ENCODE measurements around the gene PAOX. TPM values are rescaled to one million over a fixed set of nuclear protein-coding genes. Genes with fewer than 3 reads are reported as not detected.

The PAOX gene
- total RNA-seq (ENCODE audit: low replicate concordance), result 6.9 and 8.2 TPM in 2 replicates
- long read RNA-seq, partial matches to known transcripts, result 0 of 1 reads
- long read RNA-seq, other reads (novel, unspliced or antisense), result 1 of 1 reads

DNA sequence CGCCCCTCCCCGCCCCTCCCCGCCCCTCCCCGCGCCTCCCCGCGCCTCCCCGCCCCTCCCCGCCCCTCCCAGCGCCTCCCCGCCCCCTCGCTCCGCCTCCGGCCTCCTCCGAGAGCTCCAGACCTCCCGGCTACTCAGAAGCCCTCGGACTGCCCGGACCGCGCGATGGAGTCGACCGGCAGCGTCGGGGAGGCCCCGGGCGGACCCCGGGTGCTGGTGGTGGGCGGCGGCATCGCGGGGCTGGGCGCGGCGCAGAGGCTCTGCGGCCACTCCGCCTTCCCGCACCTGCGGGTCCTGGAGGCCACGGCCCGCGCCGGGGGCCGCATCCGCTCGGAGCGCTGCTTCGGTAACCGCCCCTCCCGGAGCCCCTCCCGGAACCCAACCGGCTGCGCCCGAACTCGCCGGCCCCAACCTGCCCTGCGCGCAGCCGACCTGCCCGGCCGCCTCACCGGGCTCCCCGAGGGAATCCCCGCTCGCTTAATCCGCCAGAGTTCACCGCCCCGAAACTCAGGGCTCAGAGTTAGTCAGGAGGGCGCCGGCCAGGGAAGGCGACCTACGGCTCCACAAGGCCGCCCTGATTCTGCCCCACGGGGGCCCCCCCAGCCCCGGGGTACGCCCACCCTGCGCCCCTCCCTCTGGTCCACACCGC, at the start of gene PAOX:
PAOX (plus strand) TSS at position 111 of the 649 bp plus-strand sequence; CDS start at position 166, 55 bp downstream.
- H3K4me1 Mint-ChIP-seq (ENCODE audit: unreplicated experiment), result peaks cover 5% of the 10 kb centered on the region
- peak within 1 kb of the TSS; percentile 85 for H3K4me3 Mint-ChIP-seq
- TF ChIP-seq, protein P1, sequence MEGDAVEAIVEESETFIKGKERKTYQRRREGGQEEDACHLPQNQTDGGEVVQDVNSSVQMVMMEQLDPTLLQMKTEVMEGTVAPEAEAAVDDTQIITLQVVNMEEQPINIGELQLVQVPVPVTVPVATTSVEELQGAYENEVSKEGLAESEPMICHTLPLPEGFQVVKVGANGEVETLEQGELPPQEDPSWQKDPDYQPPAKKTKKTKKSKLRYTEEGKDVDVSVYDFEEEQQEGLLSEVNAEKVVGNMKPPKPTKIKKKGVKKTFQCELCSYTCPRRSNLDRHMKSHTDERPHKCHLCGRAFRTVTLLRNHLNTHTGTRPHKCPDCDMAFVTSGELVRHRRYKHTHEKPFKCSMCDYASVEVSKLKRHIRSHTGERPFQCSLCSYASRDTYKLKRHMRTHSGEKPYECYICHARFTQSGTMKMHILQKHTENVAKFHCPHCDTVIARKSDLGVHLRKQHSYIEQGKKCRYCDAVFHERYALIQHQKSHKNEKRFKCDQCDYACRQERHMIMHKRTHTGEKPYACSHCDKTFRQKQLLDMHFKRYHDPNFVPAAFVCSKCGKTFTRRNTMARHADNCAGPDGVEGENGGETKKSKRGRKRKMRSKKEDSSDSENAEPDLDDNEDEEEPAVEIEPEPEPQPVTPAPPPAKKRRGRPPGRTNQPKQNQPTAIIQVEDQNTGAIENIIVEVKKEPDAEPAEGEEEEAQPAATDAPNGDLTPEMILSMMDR (conservative IDR thresholded peaks at IDR 0.05), result no peak
- no peaks in the 10 kb centered on the region for H3K9me3 Mint-ChIP-seq
- no peaks in the 10 kb centered on the region for H3K27me3 Mint-ChIP-seq
- H3K27ac Mint-ChIP-seq, result peak within 1 kb of the TSS; percentile 50
- H3K36me3 Mint-ChIP-seq, result no peaks in the 10 kb centered on the region
- DNase-seq (ENCODE audit: extremely low spot score, unreplicated experiment), result no peak

DNA sequence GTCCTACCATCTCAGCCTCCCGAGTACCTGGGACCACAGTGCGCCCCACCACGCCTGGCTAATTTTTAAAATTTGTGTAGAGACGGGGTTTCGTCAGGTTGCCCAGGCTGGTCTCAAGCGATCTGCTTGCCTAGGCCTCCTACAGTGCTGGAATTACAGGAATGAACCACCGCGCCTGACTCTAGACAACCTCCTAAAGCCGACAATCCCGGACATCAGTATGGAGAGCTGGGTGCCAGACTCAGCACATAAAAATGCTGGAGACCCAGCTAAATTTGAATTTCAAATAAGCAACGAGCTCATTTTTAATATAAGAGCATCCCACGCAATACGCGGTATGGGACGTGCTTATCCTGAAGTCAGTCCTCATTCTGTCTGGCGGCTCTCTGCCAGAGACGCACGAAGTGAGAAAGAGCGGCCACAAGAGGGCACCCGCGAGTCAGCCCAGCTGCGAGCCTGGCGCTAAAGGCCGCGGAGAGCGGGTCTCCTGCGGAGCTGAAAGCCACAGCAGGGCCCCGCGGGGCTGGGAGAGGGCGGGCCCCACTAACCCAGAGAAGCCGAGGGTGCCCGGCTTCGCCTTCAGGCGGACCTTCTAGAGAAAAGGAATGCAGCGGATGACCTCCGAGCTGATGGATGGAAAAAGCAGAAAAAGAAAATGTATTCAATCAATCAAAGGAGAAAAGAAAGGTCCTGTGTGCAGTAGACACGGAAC, 49.4 kb upstream of the PAOX start:
- H3K36me3 Mint-ChIP-seq, result no peaks in the 10 kb centered on the region
- peak; percentile 92 for DNase-seq (ENCODE audit: extremely low spot score, unreplicated experiment)
- peak overlapping the region; percentile 18 for H3K27ac Mint-ChIP-seq
- H3K27me3 Mint-ChIP-seq, result peaks cover 66% of the 10 kb centered on the region
- peak overlapping the region; percentile 65 for H3K4me3 Mint-ChIP-seq
- peaks cover 10% of the 10 kb centered on the region for H3K4me1 Mint-ChIP-seq (ENCODE audit: unreplicated experiment)
- peaks cover 5% of the 10 kb centered on the region for H3K9me3 Mint-ChIP-seq
- TF ChIP-seq, protein P1 (conservative IDR thresholded peaks at IDR 0.05), result peak; percentile 99

- no peak for DNase-seq (ENCODE audit: extremely low spot score, unreplicated experiment)
- H3K4me1 Mint-ChIP-seq (ENCODE audit: unreplicated experiment), result peaks cover 6% of the 10 kb centered on the region
- H3K27me3 Mint-ChIP-seq, result peaks cover 53% of the 10 kb centered on the region
- H3K27ac Mint-ChIP-seq, result no peak overlapping the region
- no peaks in the 10 kb centered on the region for H3K36me3 Mint-ChIP-seq
- H3K9me3 Mint-ChIP-seq, result peaks cover 5% of the 10 kb centered on the region
- TF ChIP-seq, protein P1 (conservative IDR thresholded peaks at IDR 0.05), result no peak
- no peak overlapping the region for H3K4me3 Mint-ChIP-seq
Observed at GRCh38 chr10:133332936-133333699, 45.9 kb upstream of the PAOX start.

- TF ChIP-seq, protein P1 (conservative IDR thresholded peaks at IDR 0.05), result no peak
- peak; percentile 73 for DNase-seq (ENCODE audit: extremely low spot score, unreplicated experiment)
- Mint-ChIP-seq H3K4me3 (peak overlapping the region; percentile 80), H3K4me1 (ENCODE audit: unreplicated experiment) (peaks cover under 1% of the 10 kb centered on the region), H3K9me3 (peaks cover 5% of the 10 kb centered on the region), H3K36me3 (no peaks in the 10 kb centered on the region), H3K27me3 (peaks cover 47% of the 10 kb centered on the region), H3K27ac (no peak overlapping the region)
Observed at GRCh38 chr10:133334503-133335245, 44.4 kb upstream of the PAOX start.
